Amniotic epithelial cell (primary cell): ENCODE results near the gene TASOR2.
A peak's percentile ranks its signal among the peaks of the same experiment; 100 is the strongest.

Experiments used
- DNase-seq: peaks from one replicate; pipeline ENCODE4 v3.0.0-alpha.2; 2010; ENCODE audit warnings: low read depth

TASOR2 gene

DNA sequence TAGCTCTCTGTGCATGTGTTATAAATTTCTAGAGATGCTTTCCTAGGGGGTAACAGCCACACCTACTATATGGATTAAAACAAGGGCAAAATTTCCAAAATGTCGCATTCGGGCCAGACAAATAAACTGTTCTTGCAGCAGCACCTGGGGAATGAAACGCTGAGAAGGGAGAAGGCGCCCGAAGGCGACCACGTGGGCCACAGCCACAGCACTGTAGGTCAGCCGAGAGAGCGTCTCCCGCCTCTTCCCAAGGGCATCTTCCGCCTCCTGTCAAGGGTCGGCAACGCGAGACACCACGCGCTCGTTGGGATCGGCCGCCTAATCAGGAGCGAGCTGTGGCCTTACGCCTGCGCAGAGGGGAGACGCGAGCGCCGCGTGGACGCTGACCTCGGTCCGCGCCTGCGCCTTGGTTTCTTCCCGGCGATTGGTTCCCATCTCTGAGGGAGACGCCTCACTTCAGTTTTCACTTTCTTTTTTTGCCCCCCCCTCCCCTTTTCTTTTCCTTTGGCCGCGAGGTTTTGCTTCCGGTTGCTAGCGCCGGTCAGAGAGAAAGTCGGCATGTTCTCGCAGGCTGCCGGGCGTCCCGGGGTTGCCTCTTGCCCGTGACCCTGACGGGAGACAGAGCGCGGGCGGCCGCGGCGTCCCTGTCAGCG is at the start of gene TASOR2:
TASOR2 (plus strand) TSS at position 521 of the 653 bp plus-strand sequence. CDS start 35,805 bp downstream, outside the sequence.
- peak; percentile 96 for DNase-seq

- DNase-seq: no peak
Measured at GRCh38 chr10:5634918-5635317, 49.7 kb upstream of the TASOR2 start.

GRCh38 chr10:5638494-5638893 is 46.1 kb upstream of the TASOR2 start:
- no peak for DNase-seq

DNA sequence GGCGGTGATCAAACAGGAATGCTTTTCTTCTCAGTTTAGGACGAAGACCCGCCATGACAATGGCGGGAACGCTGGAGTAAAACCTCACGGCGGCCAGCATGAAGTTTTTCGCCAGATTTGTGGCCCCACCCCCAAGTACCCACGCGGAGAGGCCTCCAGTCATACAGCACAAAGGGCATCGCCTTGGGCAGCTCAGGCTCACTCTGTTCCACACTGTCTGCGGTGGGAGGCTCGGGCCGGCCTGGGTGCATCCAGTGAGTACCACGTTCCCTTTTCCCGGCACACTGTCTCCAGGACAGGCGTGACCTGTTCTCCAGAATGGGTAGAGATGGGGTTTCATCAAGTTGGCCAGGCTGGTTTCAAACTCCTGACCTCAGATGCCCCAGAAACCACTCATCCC is 45.6 kb upstream of the TASOR2 start:
- DNase-seq: no peak

DNA sequence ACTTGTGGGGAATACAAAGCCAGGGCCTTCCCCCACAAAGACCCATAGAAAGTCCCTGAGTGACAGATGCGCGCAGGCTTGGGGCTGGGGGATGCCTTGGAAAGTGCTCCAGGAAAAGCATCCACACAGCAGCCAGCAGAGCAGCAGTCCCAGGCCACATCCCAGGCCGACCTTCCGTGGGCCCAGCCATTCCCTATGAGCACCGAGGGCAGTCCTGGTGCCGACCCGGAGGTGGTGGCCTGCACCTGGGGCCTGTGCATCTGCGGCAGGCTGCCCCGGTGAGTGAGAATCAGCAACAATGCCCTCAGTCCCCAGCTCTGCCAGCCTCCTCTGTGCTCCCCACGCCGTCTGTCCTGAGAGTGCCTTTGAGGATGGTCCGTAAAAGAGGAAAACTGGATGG is 44.6 kb upstream of the TASOR2 start:
- DNase-seq: no peak

DNA sequence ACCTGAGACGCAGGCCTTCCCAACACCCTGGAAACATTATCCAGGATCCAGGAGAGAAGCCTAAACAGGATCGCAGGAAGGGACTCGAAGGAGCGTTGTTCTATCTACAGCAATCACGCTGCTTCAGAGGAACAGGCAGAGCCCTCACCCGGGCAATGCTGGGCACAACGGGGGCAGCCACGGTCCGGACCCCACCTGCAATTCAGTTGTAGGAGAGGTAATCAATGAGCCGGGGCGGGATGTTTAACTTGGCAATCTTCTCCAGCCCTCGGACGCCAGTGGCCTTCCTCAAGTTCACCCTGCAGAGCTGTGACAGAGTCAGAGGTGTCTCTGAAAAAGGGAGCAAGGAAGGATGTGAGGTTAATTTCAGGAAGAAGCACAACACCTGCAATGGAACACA is 44.1 kb upstream of the TASOR2 start:
- DNase-seq: no peak

GRCh38 chr10:5641501-5641900 is 43.1 kb upstream of the TASOR2 start:
- DNase-seq: no peak

- no peak for DNase-seq
Measured at GRCh38 chr10:5643346-5644067, 41.1 kb upstream of the TASOR2 start.

- DNase-seq: no peak
Measured at GRCh38 chr10:5644930-5645329, 39.7 kb upstream of the TASOR2 start.

- no peak for DNase-seq
Measured at GRCh38 chr10:5645375-5645774, 39.3 kb upstream of the TASOR2 start.

- no peak for DNase-seq
Measured at GRCh38 chr10:5645944-5646617, 38.6 kb upstream of the TASOR2 start.

GRCh38 chr10:5647507-5648240 is 37.0 kb upstream of the TASOR2 start:
- DNase-seq: no peak

DNA sequence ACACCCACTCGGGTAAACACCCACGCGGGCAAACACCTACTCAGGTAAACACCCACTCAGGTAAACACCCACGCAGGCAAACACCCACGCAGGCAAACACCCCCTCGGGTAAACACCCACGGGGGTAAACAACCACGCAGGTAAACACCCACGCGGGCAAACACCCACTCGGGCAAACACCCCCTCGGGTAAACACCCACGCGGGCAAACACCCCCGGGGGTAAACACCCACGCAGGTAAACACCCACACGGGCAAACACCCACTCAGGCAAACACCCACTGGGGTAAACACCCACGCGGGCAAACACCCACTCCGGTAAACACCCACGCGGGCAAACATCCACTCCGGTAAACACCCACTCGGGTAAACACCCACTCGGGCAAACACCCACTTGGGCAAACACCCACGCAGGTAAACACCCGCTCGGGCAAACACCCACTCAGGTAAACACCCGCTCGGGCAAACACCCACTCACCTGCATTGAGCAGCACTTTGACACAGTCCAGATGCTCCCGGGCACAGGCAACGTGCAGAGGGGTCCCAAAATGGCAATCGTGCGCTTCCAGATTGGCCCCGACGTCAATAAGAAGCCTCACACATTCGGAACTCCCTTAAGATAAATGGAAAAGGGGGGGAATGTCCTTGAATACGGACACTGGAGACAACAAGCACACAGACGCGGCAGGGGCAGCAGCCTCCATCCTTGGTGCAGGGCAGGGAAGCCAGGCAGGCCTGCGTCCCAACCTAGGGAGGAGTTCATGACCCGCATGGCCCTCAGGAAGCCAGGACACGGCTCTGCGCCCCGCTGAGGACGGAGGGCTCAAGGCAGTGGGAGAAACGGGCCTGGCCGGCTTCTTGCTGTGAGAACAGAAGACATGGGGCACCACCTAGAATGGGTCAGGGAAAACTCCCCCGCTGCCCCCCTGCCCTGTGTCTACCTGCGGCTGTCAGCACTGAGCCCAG is 35.9 kb upstream of the TASOR2 start:
- DNase-seq: no peak

DNA sequence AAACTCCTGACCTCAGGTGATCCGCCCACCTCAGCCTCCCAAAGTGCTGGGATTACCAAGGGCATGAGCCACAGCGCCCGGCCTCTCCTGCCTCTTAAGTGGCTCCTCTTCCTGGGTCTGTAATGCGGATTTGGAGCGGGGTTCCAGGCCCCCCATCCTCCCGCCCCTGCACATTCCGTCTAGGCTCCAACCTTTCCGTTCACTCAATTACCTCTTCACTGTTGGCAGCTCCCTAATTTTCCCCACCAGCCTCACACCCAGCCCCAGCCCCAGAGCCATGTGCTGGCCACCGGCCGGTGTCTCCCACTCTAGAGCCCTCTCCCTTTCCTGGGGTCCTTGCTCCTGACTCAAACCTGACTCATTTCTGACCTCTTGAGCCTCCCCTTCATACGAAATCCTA is 34.9 kb upstream of the TASOR2 start:
- no peak for DNase-seq

- DNase-seq: no peak
Measured at GRCh38 chr10:5650664-5651387, 33.8 kb upstream of the TASOR2 start.

DNA sequence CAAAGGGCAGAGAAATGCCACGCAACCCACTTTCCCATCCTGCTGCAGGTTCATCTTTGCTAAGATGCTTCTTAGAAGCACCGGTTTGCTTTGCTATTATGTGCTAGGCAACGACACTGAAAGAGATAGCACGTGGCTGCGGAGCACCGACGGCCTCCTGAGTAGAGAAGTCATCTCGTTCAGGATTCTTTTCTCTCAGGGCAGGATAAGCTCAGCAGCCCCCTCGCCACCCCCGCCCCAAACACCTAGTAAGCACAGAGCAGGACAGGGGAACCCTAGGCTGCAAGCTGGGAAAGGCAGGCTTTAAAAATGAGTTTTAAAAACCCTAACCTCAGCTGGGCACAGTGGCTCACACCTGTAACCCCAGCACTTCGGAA is 33.3 kb upstream of the TASOR2 start:
- no peak for DNase-seq

DNA sequence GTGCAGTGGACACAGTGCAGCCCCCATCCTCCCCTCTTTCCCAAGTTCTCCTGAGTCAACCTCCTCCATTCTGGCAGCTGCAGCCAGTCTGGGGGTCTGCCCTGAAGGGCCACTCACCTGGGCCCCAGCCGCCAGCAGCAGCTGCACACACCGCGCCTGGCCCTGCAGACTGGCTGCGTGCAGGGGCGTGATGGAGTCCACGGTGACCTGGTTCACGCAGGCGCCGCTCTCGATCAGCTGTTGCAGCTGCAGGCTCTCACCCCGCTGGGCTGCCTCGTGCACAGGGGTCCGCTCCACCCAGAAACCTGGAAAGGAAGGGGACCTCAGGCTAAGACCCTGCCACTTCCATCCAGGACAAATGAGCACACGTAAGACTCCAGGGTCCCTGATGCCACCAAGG is 31.9 kb upstream of the TASOR2 start:
- no peak for DNase-seq

GRCh38 chr10:5654218-5654755 is 30.4 kb upstream of the TASOR2 start:
- no peak for DNase-seq

- no peak for DNase-seq
Measured at GRCh38 chr10:5655121-5655520, 29.5 kb upstream of the TASOR2 start.
